Osteoblast (primary cell): Measurements from ENCODE around the gene UBTD1. TPM values are rescaled to one million over a fixed set of nuclear protein-coding genes. Genes with fewer than 3 reads are reported as not detected.

Source experiments
- DNase-seq: peaks from one replicate; pipeline ENCODE4 v3.0.0; 2011; ENCODE audit warnings: low spot score, mixed read lengths; ENCODE audit not compliant: insufficient read length; ENCODE audit errors: missing footprints
- H2AFZ ChIP-seq: 2 replicates; pipeline ENCODE4 v1.6.0; 2011; ENCODE audit warnings: mild to moderate bottlenecking, low read length
- H3K27ac ChIP-seq: 2 replicates; pipeline ENCODE4 v1.5.1; 2011; ENCODE audit warnings: mild to moderate bottlenecking, low read depth, low read length, moderate library complexity
- H3K27me3 ChIP-seq: 2 replicates; pipeline ENCODE4 v1.6.0; 2012; ENCODE audit warnings: mild to moderate bottlenecking, control low read depth, inconsistent platforms, low read length, moderate library complexity; ENCODE audit not compliant: insufficient read depth
- H3K36me3 ChIP-seq: 2 replicates; pipeline ENCODE4 v1.5.1; 2011; ENCODE audit warnings: mild to moderate bottlenecking, low read length, control low read depth, moderate library complexity; ENCODE audit not compliant: insufficient read depth
- H3K4me1 ChIP-seq: 2 replicates; pipeline ENCODE4 v1.5.1; 2011; ENCODE audit warnings: mild to moderate bottlenecking, low read length, control low read depth, moderate library complexity; ENCODE audit not compliant: insufficient read depth
- H3K4me2 ChIP-seq: 2 replicates; pipeline ENCODE4 v1.6.0; 2011; ENCODE audit warnings: mild to moderate bottlenecking, low read length; ENCODE audit not compliant: insufficient read depth
- H3K4me3 ChIP-seq: fragments of 200-600 bp; sonication (generic); 3 replicates; pipeline ENCODE4 v1.5.1; 2012; ENCODE audit warnings: mild to moderate bottlenecking, low read length, inconsistent platforms; ENCODE audit not compliant: insufficient read depth
- H3K79me2 ChIP-seq: 2 replicates; pipeline ENCODE4 v1.6.0; 2012; ENCODE audit warnings: mild to moderate bottlenecking, low read length, control low read depth, inconsistent platforms; ENCODE audit not compliant: insufficient read depth
- H3K9me3 ChIP-seq: 2 replicates; pipeline ENCODE4 v1.5.1; 2011; ENCODE audit warnings: low read depth, low read length, control low read depth
- H4K20me1 ChIP-seq: 2 replicates; pipeline ENCODE4 v1.6.0; 2012; ENCODE audit warnings: mild to moderate bottlenecking, low read length, control low read depth; ENCODE audit not compliant: insufficient read depth
- CTCF ChIP-seq: IDR thresholded peaks from 2 replicates; pipeline ENCODE4 v1.5.1; 2011; ENCODE audit warnings: mild to moderate bottlenecking, low read depth, low read length, moderate library complexity; ENCODE audit errors: extremely low read depth
- total RNA-seq: library from RNA; depleted of rRNA; stranded (reverse); fragments of >200 nt; gene quantifications from 2 replicates; pipeline ENCODE4 v1.2.3, GENCODE V29; 2012

The UBTD1 gene
- total RNA-seq, 1 donor, result 29.0 TPM

- peaks cover 59% of the 10 kb centered on the region for H3K36me3 ChIP-seq
- peaks cover 69% of the 10 kb centered on the region for H3K79me2 ChIP-seq
- H3K4me1 ChIP-seq, result no peaks in the 10 kb centered on the region
- H2AFZ ChIP-seq, result no peak overlapping the region
- no peak overlapping the region for H3K27ac ChIP-seq
- H4K20me1 ChIP-seq, result peaks cover 41% of the 10 kb centered on the region
- no peak overlapping the region for H3K4me3 ChIP-seq
- DNase-seq, result no peak
- TF ChIP-seq CTCF, result no peak
- no peaks in the 10 kb centered on the region for H3K27me3 ChIP-seq
- H3K4me2 ChIP-seq, result no peak overlapping the region
- H3K9me3 ChIP-seq, result no peaks in the 10 kb centered on the region
Observed at GRCh38 chr10:97454330-97455036, 44.2 kb upstream of the UBTD1 start.

- H3K27ac ChIP-seq, result peak overlapping the region; percentile 17
- DNase-seq, result peak; percentile 73
Observed at GRCh38 chr10:97456034-97456685, 42.6 kb upstream of the UBTD1 start.

GRCh38 chr10:97456686-97457065, 42.0 kb upstream of the UBTD1 start:
- no peak overlapping the region for H3K4me3 ChIP-seq
- peak overlapping the region; percentile 17 for H3K27ac ChIP-seq
- H3K9me3 ChIP-seq, result no peaks in the 10 kb centered on the region
- peaks cover 81% of the 10 kb centered on the region for H3K36me3 ChIP-seq
- no peaks in the 10 kb centered on the region for H3K27me3 ChIP-seq
- TF ChIP-seq CTCF, result no peak
- H4K20me1 ChIP-seq, result peaks cover 26% of the 10 kb centered on the region
- H3K4me1 ChIP-seq, result no peaks in the 10 kb centered on the region
- no peak overlapping the region for H2AFZ ChIP-seq
- no peak overlapping the region for H3K4me2 ChIP-seq
- H3K79me2 ChIP-seq, result peaks cover 50% of the 10 kb centered on the region
- no peak for DNase-seq

More at GRCh38 chr10:97456034-97456685, 42.6 kb upstream of the UBTD1 start:
- Histone ChIP-seq H4K20me1 (peaks cover 32% of the 10 kb centered on the region), H3K4me2 (no peak overlapping the region), H3K36me3 (peaks cover 76% of the 10 kb centered on the region), H3K4me1 (no peaks in the 10 kb centered on the region), H3K79me2 (peaks cover 55% of the 10 kb centered on the region), H3K9me3 (no peaks in the 10 kb centered on the region), H3K4me3 (no peak overlapping the region), H3K27me3 (no peaks in the 10 kb centered on the region), H2AFZ (no peak overlapping the region)
- no peak for TF ChIP-seq CTCF

DNA sequence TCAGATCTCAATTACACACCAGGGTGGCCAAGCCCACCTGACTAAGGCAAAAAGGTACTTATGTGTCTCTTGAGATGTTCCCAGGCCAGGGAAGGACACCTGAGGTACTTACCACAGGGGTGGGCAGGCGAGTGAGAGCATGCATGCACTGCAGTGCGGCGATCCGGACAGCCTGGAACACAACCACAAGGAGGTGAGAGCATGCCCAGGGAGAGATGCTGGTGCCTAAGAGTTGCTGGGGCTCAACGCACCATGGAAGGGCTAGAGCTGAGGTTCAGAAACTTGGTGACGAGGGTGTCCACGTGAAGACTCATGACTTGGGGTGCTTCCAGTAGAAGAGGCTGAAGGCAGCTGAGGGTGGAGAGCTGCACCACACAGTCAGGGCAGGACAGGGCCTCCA, 39.6 kb upstream of the UBTD1 start:
- Histone ChIP-seq H4K20me1 (peaks cover 14% of the 10 kb centered on the region), H3K4me1 (peaks cover 4% of the 10 kb centered on the region), H3K4me3 (no peak overlapping the region), H3K4me2 (no peak overlapping the region), H3K27ac (no peak overlapping the region), H3K79me2 (peaks cover 29% of the 10 kb centered on the region), H3K27me3 (no peaks in the 10 kb centered on the region), H3K9me3 (no peaks in the 10 kb centered on the region), H2AFZ (no peak overlapping the region), H3K36me3 (peaks cover 90% of the 10 kb centered on the region)
- no peak for TF ChIP-seq CTCF
- DNase-seq, result no peak
